HG02759 (cell line): ENCODE data around the gene OR51E1.

Experiments
- ATAC-seq: cut with Tn5 transposase; IDR thresholded peaks from one replicate; pipeline ENCODE4 v1.9.1; 2021; ENCODE audit warnings: mild to moderate bottlenecking, moderate library complexity; ENCODE audit not compliant: unreplicated experiment

Gene OR51E1

DNA sequence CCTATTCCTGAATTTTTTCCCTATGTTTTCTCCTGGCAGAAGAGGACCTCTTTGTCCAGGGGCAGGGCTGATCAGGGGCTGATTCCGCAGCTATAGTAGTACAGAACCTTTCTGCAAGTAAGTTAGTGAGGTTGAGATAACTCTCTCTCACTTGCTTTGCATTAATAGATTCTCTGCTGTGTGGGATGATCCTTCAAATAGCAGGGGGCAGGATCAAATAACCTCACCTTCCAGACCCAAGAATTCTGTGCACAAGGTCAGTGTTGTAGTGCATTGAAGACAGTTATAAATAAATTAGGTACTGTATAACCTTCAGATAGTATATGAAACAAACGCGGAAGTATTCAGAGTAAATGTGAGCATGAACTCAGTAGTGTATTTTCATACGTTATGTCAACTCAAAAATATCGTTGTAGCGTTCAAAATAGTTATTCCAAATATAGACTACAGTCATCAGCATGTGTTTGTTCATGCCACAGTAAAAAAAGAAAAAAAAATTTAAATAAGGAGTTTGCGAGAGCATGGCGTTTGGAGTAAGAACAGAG, 61.1 kb downstream of the OR51E1 start:
- ATAC-seq = no peak
